Measurements from ENCODE around the gene POU2F1.
"Not testable (repeated sequence)": the region's sequence is repeated elsewhere in the genome, so short reads cannot be mapped to it uniquely, and the experiment has no call there.

Gene POU2F1

DNA sequence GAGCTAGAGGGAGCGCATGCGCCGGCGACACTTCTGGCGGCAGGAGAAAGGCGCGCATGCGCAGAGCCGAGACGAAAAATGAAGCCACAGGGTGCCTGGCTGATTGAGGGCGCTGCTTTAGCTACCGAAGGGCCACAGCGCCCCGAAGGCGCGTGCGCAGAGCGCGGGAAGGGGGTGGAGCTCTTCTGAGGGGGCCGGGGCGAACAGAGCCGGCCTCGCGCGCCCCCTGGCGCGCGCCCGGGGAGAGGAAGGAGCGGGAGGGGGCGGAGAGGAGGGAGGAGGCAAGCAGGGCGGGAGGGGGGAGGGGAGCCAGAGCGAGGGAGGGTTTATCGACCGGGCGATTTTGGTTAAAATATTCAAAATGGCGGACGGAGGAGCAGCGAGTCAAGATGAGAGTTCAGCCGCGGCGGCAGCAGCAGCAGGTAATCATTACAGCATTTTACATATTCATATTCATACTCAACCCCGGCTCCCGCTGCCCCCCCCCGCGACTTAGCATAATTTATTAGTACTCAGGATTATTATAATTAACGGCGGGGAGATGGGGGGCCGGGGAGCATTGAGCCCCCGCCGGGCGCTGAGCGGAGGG, at the start of gene POU2F1:
TSS of gene POU2F1 (plus strand) at position 350 of the 589 bp plus-strand sequence. CDS start at position 362, 12 bp downstream.
- DNase-seq: peak; percentile 99

DNA sequence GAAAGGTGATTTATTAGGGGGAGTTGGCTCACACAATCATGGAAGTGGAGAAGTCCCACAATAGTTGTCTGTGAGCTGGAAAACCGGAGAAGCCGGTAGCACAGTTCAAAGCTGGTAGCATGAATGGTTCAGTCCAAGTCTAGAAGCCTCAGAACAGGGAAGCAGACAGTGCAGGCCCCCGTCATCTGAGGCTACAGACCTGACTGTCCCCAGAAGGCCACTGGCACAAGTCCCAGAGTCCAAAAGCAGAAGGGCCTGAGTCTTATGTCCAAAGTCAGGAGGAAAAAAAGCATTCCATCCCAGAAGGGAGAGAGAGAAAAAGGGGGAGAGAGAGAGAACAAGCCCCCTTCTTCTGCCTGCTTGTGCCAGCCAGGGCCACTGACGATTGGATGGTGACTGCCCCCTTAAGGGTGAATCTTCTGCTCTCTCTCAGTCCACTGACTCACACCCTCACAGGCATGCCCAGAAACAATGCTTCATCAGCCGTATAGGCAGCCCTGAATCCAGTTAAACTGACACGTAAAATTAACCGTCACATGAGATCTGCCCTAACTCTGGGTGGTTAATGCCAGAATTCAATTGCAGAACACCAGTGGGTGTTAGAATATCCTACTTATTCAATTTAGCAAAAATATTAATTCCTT, 49.3 kb upstream of the POU2F1 start:
- no peak for DNase-seq

DNA sequence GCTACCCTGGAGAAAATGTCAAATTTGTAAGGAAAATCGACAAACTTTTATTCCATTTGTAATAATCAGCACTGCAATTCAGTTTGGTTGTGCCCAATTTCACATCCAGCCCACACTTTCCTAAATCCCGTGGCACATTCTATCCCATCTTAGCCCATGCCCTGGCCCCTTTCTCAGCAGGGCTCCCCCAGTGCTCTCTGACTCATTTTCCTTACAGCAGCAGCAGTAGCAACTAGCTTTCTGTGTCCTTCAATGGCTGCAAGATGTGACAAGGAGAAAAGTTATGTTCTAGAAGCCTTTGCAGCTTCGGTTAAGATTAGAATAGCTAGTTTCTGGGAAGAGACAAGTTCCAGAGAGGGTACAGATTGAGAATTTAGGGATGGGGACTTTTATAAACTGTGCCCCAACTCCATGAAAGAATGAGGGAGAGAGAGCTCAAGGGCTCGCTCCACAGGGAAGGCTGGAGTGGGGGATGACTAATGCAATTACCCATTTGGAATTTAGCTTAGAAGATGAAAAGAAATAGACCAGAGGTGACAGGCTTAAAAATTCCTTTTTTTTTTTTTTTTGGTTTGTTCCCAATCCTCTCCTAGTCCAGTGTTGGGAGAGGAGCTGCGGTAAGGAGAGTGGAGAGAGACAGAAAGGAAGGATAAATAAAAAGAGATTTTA, 47.0 kb upstream of the POU2F1 start:
- no peak for DNase-seq

DNA sequence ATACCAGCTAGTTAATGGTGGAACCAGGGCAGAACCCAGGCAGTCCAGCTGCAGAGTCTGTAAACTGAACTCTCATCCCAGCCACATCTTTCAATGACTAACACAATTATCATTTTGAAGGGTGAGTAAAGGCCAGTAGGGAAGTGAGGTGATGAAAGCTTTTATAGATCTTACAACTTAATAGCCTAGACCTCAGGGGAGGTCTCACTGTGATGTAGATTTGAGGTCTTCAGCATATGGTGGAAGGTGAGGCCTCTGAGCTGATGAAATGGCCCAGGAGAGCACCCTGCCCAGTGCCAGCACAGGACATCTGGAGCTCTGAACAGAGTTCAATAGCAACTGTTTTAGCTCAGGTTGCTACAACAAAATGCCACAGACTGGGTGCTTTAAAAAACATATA, 44.8 kb upstream of the POU2F1 start:
- no peak for DNase-seq

DNA sequence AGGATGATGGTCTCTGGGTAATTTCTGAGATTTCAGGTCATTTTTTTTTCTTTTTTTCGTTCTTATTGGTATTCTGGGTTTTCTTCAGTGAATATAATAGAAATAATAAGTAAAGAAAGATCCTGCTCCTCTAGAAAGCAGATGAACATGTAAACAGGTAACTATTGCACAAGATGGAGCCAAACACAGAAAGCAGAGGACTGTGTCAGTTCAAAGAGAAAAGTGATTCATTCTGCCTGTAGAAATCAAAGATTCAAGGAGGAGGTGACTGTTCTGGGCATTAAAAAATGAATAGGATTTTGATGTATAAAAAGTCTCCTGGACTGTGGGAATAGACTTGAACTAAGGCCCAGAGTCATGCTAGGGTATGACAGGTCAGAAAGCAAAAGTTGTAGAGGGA, 41.9 kb upstream of the POU2F1 start:
- no peak for DNase-seq

DNA sequence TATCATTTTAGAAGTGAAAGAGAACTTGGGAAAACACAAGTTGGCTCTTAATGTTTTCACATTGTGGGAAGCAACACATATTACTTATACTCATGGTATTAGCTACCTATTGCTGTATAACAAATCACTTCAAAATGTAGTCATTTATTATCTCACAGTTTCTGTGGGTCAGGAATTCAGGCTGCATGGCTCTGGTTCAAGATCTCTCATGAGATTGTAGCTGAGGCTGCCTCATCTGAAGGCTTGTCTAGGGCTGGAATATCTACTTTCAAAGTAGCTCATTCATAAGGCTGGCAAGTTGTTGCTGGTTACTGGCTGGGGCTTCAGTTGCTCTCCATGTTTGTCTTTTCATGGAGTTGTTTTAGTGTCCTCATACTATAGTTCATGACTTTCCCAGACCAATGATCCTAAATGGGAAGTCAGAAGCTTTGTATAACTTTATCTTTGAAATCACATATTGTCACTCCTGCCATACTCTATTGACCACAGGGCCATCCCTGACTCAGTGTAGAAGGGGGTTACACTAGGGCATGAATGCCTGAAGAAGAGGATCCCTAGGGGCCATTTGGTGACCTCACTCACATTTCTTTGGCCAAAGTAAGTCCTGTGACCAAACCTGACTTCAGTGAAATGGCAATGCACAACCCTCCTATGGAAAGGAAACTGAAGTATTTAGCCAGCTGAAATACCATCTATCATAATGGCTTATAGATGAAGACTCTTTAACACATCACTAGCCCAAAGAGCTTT, 37.9 kb upstream of the POU2F1 start:
- DNase-seq: no peak

DNA sequence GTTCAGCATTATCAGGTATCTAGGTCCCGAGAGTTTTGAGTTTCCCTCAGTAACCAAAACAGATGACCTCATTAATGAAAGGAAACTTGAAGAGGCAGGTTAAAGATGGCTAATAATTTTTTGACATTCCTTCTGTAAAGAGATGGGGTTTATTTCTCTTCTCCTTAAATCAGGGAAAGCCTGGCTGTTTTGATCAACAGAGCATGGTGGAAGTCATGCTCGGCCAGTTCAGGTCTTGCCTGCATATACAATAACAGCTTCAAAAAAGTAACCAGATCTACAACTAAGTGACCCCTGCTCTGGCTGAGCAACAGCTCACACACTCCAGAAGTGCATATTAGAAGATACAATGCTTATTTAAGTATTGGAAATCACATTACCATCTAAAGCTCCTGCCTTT, 36.6 kb upstream of the POU2F1 start:
- DNase-seq: no peak

DNA sequence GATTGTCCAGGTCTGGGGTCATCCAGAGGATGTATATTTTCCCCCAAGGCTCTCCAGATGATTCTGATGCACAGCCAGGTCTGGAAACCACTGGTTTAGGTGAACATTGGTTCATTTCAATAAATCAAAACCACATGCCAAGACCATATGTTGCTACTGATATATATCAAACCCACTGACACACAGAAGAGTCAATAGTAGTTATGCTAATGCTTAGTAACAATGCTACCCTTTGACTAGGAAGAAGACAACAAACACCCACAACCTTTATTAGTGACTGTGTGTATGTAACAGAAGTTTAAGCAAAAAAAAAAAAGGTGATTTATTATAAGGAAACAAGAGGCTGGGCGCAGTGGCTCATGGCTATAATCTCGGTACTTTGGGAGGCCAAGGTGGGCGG, 35.6 kb upstream of the POU2F1 start:
- DNase-seq: no peak

DNA sequence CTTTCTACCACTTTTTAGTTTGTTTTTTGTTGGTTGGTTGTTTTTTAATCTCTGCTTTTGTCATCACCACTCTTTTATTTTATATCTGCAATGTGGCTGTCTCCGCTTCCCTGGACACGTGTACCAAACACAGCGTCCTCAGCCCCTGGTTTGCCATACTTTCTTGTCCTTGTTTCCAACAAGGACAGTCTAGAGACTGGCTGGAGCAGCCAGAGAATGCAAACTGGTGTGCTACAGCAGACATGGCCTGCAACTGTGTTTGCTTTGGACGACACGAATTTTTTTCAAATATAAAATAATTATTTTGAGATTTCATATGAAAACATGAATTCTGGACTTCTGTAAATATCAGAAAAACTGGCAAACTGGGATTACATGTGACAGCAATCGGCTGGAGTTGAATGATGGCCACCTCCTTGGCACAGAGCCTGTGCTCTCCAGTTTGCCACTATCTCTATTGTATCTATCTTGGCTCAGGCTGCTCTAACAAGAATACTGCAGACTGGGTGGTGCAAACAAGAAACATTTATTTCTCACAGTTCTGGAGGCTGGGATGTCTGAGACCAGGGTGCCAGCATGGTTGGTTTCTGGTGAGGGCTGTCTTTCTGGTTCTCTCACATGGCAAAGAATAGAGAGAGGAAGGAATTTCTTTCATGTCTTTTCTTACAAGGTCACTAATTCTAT, 34.6 kb upstream of the POU2F1 start:
- no peak for DNase-seq

DNA sequence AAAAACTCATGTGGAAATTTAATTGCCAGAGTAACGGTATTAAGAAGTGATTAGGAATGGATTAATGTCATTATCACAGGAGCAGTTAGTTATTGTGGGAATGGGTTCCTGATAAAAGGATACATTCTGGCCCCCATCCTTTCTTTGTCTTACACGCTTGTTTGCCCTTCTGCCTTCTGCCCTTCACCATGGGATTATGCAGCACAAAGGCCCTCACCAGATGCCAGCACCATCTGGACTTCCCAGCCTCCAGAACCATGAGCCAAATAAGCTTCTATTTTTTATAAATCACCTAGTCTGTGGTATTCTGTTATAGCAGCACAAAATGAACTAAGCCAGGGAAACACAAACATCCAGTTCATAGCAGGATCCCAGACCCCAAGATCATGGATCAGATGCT, 33.9 kb upstream of the POU2F1 start:
- DNase-seq: no peak

DNA sequence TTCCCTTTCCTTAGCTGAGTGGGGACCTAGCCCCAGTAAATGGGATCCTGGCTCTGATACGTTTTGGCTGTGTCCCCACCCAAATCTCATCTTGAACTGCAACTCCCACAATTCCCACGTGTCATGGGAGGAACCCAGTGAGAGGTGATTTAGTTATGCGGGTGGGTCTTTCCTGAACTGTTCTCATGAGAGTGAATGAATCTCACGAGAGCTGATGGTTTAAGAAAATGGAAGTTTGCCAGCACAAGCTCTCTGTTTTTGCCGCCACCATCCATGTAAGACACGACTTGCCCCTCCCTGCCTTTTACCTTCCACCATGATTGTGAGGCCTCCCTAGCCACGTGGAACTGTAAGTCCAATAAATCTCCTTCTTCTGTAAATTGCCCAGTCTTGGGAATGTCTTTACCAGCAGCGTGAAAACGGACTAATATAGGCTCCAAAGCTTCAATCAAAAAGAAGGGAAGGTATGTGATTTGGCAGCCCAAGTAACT, 29.9 kb upstream of the POU2F1 start:
- DNase-seq: no peak

DNA sequence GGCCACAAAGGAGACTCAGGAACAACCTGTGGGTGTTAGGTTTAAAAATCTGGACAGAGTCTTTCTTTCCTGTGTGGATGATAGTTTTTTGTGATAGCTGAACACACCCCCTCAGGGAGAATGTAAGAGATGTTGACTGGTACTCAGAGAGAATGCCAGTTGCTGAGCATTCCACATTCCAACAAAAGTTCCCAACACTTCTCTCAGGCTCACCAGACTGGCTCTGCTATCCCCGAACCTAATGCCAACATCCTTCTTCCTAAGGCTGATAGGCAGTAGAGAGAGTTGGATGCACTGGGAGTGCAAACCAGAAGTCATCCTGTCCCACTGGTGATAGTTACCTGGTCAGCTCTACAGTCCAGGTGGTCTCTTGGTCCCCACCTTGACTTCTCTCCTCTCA, 28.7 kb upstream of the POU2F1 start:
- DNase-seq: no peak

DNA sequence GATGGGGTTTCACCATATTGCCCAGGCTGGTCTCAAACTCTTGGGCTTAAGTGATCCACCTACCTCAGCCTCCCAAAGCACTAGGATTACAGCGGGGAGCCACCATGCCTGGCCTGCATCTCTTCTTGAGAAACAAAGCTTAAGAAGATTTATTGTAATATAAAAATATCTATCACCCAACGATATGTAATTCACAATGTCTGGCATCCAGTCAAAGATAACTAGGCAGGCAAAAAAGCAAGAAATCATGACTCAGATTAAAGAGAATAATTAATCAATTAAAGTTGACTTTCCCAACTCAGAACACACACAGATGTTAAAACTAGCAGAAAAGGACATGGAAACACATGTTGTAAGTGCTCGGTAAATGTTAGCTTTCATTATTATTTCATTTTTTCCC, 26.5 kb upstream of the POU2F1 start:
- no peak for DNase-seq

DNA sequence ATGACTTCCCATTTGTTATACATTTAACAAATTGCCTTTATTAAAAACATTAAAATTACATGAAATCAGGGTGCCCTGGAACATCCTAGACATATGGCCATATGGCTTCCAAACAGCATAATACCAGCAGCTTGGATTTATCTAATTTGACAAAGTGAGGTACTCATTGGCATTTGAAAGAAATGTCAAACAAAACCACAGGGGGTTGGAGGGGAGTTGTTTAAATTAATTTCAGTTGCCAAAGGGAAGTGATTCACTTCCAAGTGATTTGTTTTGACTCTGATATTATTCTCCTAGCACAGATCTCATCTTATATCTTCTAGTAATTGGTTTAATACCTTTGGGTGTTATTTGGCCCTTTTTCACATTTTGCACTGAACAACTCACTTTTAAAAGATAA, 24.5 kb upstream of the POU2F1 start:
- no peak for DNase-seq

DNA sequence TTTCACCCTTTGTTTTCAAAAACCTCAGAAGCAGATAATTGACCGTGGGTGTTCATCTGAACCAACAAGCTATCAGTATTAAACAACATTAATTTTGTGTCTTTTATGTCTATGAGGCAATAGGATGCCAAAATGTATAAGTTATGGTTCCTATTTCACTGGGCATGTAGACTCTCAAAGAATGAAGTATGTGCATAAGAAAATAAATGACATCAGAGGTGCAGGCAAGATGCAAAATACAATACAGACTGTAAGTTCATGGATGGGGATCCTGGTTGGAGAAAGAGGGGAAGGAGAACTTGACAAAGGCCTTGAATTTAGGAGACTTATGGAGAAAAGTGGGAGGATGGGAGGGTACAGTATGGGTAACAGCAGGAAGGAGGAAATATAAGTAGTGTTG, 23.4 kb upstream of the POU2F1 start:
- DNase-seq: no peak

DNA sequence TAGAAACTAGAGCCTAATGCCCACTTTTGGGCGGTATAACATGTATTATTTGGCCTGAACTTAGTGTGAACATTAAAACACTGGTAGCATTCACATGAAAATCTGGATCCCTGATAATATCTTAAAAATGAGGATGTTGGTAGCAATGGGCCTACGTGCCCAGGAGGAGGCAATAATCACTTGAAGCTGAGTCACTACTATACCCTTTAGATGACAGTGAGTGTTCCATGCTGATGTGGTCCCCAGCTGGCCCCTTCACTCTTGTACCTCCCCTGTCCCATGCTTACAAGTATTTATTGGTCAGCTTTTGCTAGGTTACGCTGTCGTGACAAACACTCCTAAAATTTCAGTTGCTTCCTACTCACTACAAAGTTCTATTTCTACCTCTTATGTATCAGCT, 23.0 kb upstream of the POU2F1 start:
- DNase-seq: no peak

DNA sequence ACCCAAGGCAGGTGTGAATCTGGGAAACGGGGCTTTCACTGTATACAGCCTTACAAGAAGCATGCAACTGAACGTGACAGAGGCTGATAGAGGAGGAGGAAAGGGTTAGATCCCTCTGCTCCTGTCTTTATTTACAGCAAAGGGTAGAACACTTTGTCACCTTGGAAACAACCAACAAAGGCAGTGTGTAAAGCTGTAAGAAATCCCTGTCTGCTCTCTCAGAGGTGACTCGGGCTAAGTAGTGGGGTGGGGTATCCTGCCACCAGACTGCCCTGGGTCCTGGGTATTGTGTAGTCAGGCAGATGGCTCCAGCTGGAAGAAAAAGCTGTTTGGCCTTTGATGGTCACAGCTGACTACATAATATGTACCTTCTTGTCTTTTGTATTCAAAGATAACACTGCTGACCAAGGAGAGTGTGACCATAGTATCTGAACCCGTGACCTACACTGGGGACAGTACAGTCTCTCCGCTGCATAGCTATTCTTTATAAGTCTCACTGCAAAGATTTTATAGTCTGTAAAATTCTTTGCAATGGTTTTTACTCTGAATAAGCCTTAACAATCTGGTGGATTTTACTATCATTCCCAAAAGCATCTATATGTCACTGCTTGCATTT, 22.1 kb upstream of the POU2F1 start:
- DNase-seq: no peak

DNA sequence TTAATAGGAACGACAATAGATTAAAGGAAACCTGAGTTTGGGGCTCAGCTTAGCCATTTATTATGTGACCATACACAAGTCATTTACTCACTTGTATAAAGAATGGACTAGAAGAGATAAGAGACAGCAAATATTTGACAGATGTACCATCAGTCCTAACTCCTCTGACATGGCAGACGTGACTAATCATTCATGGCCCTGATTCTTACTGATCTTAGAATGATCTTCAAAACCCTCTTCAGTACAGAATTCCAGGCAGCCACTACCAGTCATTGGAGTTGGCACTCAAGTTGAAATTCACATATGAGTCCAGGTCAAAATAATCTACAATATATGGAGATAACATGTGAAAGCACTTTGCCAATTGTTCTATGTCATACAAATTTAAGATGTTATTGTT, 21.0 kb upstream of the POU2F1 start:
- DNase-seq: no peak

DNA sequence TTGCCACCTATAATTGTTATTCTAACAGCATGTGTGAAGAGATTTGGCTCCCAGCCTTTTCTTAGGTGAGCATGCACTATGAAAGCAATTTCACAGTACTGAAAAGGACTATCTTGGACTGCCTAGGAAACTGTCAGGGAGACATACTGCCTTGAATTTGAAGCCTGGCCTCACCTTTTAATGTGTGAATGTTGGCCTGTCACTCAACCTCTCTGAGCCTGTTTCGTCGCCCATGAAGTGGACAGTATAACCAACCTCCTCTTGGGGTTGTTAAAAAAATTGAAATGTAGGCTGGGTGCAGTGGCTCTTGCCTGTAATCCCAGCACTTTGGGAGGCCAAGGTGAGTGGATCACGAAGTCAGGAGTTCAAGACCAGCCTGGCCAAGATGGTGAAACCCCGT, 20.4 kb upstream of the POU2F1 start:
- DNase-seq: no peak

DNA sequence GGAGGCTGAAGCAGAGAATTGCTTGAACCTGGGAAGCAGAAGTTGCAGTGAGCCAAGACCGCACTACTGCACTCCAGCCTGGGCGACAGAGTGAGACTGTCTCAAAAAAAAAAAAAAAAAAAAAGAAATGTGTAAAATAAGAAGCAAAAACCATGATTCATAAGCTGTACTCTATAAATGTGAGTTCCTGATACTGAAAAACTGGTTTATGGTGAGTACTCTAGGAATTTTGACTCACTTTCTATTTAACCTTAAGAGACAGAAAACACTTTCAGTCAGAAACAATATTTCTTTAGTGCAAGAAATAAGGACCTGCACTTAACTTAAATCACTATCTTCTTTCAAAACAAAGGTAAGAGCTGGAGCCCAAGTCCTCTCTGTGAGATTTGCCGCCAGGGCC, 19.9 kb upstream of the POU2F1 start:
- DNase-seq: no peak

DNA sequence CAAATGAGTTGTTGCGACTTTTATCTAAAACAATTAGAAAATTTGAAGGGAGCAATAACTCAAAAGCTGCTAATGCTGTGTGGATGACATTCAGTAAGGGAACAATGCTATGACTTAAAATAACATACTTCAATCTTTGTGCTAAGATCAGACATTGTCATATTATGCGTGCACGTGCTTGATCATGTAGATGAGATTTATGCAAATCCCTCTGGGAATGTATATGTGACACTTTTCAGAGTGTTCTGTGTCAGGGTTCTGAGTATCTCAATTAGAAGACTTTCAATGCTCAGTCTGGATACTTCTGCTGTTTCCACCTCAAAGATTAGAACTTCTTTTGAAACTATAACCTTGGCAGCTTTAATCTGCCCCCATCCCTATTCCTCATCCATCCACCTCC, 18.6 kb upstream of the POU2F1 start:
- DNase-seq: no peak

DNA sequence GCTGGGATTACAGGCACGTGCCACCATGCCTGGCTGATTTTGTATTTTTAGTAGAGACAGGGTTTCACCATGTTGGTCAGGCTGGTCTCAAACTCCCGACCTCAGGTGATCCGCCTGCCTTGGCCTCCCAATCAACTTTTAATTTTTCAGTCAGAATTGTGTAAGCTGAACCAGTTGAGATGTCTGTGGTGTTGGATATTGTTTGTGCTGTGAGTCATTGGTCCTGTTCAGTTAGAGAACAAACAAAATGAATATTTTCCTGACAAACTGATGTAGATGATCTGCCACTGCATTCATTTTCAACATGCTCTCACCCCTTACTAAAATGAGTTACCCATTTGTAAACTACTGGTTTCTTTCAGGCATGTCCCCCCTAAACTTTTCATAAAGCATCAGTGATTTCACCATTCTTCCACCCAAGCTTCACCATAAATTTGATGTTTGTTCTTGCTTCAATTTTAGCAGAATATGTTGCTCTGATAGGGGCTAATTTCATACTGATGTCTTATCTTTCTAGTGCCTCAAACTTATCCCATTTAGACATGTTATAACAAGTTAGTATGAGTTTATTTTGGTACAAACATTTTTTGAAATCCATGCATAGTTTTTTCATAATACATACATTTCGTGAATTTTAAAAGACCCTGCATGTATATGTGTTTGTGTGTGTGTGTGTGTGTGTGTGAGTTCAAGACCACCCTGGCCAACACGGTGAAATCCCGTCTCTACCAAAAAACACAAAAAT, 15.2 kb upstream of the POU2F1 start:
- not testable (repeated sequence) for DNase-seq

Data from right hindlimb (tissue), 1 donor.